HG03565 (cell line): ENCODE measurements around the gene TMTC2.
A peak's percentile ranks its signal among the peaks of the same experiment; 100 is the strongest.

Experiments used
- ATAC-seq: cut with Tn5 transposase; IDR thresholded peaks from one replicate; pipeline ENCODE4 v1.9.1; 2021; ENCODE audit warnings: mild to moderate bottlenecking, moderate library complexity; ENCODE audit not compliant: unreplicated experiment

The TMTC2 gene

GRCh38 chr12:82686168-82687020, at the start of gene TMTC2:
Gene TMTC2 (plus strand): TSS chr12:82686906.
- ATAC-seq, result peak; percentile 82

GRCh38 chr12:82638324-82638723, 48.4 kb upstream of the TMTC2 start:
- no peak for ATAC-seq

- ATAC-seq, result no peak
Observed at GRCh38 chr12:82644896-82645295, 41.8 kb upstream of the TMTC2 start.

GRCh38 chr12:82645414-82645813, 41.3 kb upstream of the TMTC2 start:
- no peak for ATAC-seq

GRCh38 chr12:82647853-82648252, 38.9 kb upstream of the TMTC2 start:
- ATAC-seq, result no peak

- ATAC-seq, result no peak
Observed at GRCh38 chr12:82648259-82648909, 38.3 kb upstream of the TMTC2 start.

GRCh38 chr12:82650627-82651337, 35.9 kb upstream of the TMTC2 start:
- peak; percentile 95 for ATAC-seq

GRCh38 chr12:82651489-82651888, 35.2 kb upstream of the TMTC2 start:
- no peak for ATAC-seq

GRCh38 chr12:82652071-82652470, 34.6 kb upstream of the TMTC2 start:
- no peak for ATAC-seq

- no peak for ATAC-seq
Observed at GRCh38 chr12:82655751-82656150, 31.0 kb upstream of the TMTC2 start.

GRCh38 chr12:82659343-82660207, 27.1 kb upstream of the TMTC2 start:
- no peak for ATAC-seq

- ATAC-seq, result no peak
Observed at GRCh38 chr12:82660541-82661325, 26.0 kb upstream of the TMTC2 start.

- ATAC-seq, result no peak
Observed at GRCh38 chr12:82663893-82664292, 22.8 kb upstream of the TMTC2 start.

GRCh38 chr12:82665142-82665923, 21.4 kb upstream of the TMTC2 start:
- peak; percentile 43 for ATAC-seq

- no peak for ATAC-seq
Observed at GRCh38 chr12:82666830-82667229, 19.9 kb upstream of the TMTC2 start.

GRCh38 chr12:82671673-82672195, 15.0 kb upstream of the TMTC2 start:
- ATAC-seq, result no peak

- no peak for ATAC-seq
Observed at GRCh38 chr12:82672811-82673495, 13.8 kb upstream of the TMTC2 start.

GRCh38 chr12:82673698-82674097, 13.0 kb upstream of the TMTC2 start:
- ATAC-seq, result no peak
